Epithelial cell of proximal tubule (primary cell): ENCODE measurements around the gene NACA2. TPM values are rescaled to one million over a fixed set of nuclear protein-coding genes. Genes with fewer than 3 reads are reported as not detected.

ENCODE experiments used
- DNase-seq: peaks from one replicate; pipeline ENCODE4 v3.0.0-alpha.2; 2011; ENCODE audit warnings: low read depth
- H3K4me3 ChIP-seq: 2 replicates; pipeline ENCODE4 v1.5.1; 2011; ENCODE audit warnings: low read depth, mild to moderate bottlenecking, low read length
- CTCF ChIP-seq: conservative IDR thresholded peaks from 2 replicates; pipeline ENCODE4 v1.5.1; 2012; ENCODE audit warnings: low read depth, mild to moderate bottlenecking, low read length
- total RNA-seq: library from RNA; depleted of rRNA; stranded (reverse); fragments of >200 nt; gene quantifications from 2 replicates; pipeline ENCODE4 v1.2.3, GENCODE V29; 2015

Gene NACA2
- total RNA-seq, 1 donor from 2014 or later: not detected

- no peak for TF ChIP-seq CTCF
- no peak for DNase-seq
- no peak overlapping the region for H3K4me3 ChIP-seq
Observed at GRCh38 chr17:61619493-61619892, 28.5 kb upstream of the NACA2 start.

- DNase-seq: no peak
- no peak overlapping the region for H3K4me3 ChIP-seq
- no peak for TF ChIP-seq CTCF
Observed at GRCh38 chr17:61618950-61619349, 27.9 kb upstream of the NACA2 start.

GRCh38 chr17:61617330-61617729 lies 26.3 kb upstream of the NACA2 start:
- no peak overlapping the region for H3K4me3 ChIP-seq
- no peak for DNase-seq
- TF ChIP-seq CTCF: no peak

GRCh38 chr17:61616783-61617182 lies 25.8 kb upstream of the NACA2 start:
- H3K4me3 ChIP-seq: no peak overlapping the region
- DNase-seq: no peak
- no peak for TF ChIP-seq CTCF

- DNase-seq: no peak
- no peak overlapping the region for H3K4me3 ChIP-seq
- no peak for TF ChIP-seq CTCF
Observed at GRCh38 chr17:61614219-61614618, 23.2 kb upstream of the NACA2 start.

GRCh38 chr17:61611323-61611722 lies 20.3 kb upstream of the NACA2 start:
- H3K4me3 ChIP-seq: no peak overlapping the region
- no peak for TF ChIP-seq CTCF
- no peak for DNase-seq

GRCh38 chr17:61605692-61606091 lies 14.7 kb upstream of the NACA2 start:
- no peak overlapping the region for H3K4me3 ChIP-seq
- no peak for DNase-seq
- no peak for TF ChIP-seq CTCF
